ENCODE data around the gene TUBGCP6. TPM values are rescaled to one million over a fixed set of nuclear protein-coding genes. Genes with fewer than 3 reads are reported as not detected.
A peak's percentile ranks its signal among the peaks of the same experiment; 100 is the strongest.

TUBGCP6 gene
- total RNA-seq, 1 experiment from 2014 or later: 38.6 TPM

- Histone ChIP-seq H2AFZ (ENCODE audit: low read depth, low read length, poor library complexity, severe bottlenecking) (no peak overlapping the region), H3K9me3 (ENCODE audit: control insufficient read depth in 1 of 2, insufficient read depth in 1 of 2, low read depth in 1 of 2, low read length in 2 of 2) (no peaks in the 10 kb centered on the region), H3K4me3 (replicated peaks in 1 of 2; ENCODE audit: low read depth in 1 of 2, low read length in 2 of 2) (peak overlapping the region; percentile 57 to 66), H3K4me2 (ENCODE audit: low read length) (peak overlapping the region; percentile 92), H3K27ac (ENCODE audit: low read depth, low read length) (peak overlapping the region; percentile 75), H3K27me3 (ENCODE audit: insufficient read depth, low read length) (no peaks in the 10 kb centered on the region), H3K9ac (ENCODE audit: low read length) (peak overlapping the region; percentile 79), H4K20me1 (ENCODE audit: insufficient read depth) (peaks cover 6% of the 10 kb centered on the region; the same call in 1 of the 2 replicates), H3K9me2 (ENCODE audit: insufficient read depth) (no peaks in the 10 kb centered on the region), H3K79me2 (ENCODE audit: insufficient read depth, low read length) (peaks cover 84% of the 10 kb centered on the region), H3K4me1 (ENCODE audit: control insufficient read depth in 1 of 2, insufficient read depth in 2 of 2, low read length in 2 of 2) (peaks cover 20 to 42% of the 10 kb centered on the region in 2 experiments), H3K36me3 (ENCODE audit: control insufficient read depth in 1 of 2, insufficient read depth in 2 of 2, low read length in 2 of 2) (peaks cover 2 to 14% of the 10 kb centered on the region in 2 experiments; a peak in 2 of 4 replicates)
- POLR2A ChIA-PET: interaction anchor here (0.6 to 1.4 kb wide), 2 partner anchors 41 to 251 kb away, joined by 3 to 5 read pairs; no protein-coding TSS in a partner anchor
- RAD21 ChIA-PET (ENCODE audit: low non-redundant PET in 1 of 2, low total read pairs in 2 of 2, uncharacterized antibody in 2 of 2, unreplicated experiment in 2 of 2): no interaction called here
- DNase-seq (ENCODE audit: low read depth, low spot score) (peak; percentile 60), ATAC-seq (peak; percentile 73)
- no TSS peak for BruUV-seq (replicated peaks)
- intact Hi-C loops (cut with micrococcal nuclease): no loop called here
- TF ChIP-seq YY1 (IDR thresholded peaks at IDR 0.05; ENCODE audit: extremely low read depth, insufficient replicate concordance, low read depth, low read length): no peak
- peak; percentile 69; the same call in 1 of the 2 replicates for TF ChIP-seq MAX (IDR thresholded peaks at IDR 0.05)
- TF ChIP-seq EZH2phosphoT487 (IDR thresholded peaks at IDR 0.05; ENCODE audit: borderline replicate concordance): no peak
- 0 out of 2 replicates have a peak, but pooled peaks have one; percentile 7 for TF ChIP-seq ZFX (IDR thresholded peaks at IDR 0.05)
- TF ChIP-seq CTCF (IDR thresholded peaks at IDR 0.05 in 2 of 3, conservative IDR thresholded peaks at IDR 0.05 in 1 of 3; ENCODE audit: borderline replicate concordance in 1 of 3, insufficient read depth in 1 of 3, low read depth in 2 of 3, low read length in 2 of 3): peak in 2 of 3 experiments; percentile 36 to 42; a peak in 3 of 6 replicates
- peak; percentile 23 for TF ChIP-seq POLR2A (IDR thresholded peaks at IDR 0.05; ENCODE audit: borderline replicate concordance, extremely low read depth, insufficient read depth, insufficient read length)
- TF ChIP-seq SRF (IDR thresholded peaks at IDR 0.05; ENCODE audit: low read depth): no peak
- no peak for TF ChIP-seq FOSL1 (IDR thresholded peaks at IDR 0.05; ENCODE audit: low read depth)
- peak; percentile 78 for TF ChIP-seq POLR2AphosphoS5 (IDR thresholded peaks at IDR 0.05; ENCODE audit: low read depth, low read length)
- CTCF ChIA-PET: interaction anchor here (0.6 to 1.3 kb wide), 2 partner anchors 9 to 35 kb away, joined by 3 to 4 read pairs; no protein-coding TSS in a partner anchor
Observed at GRCh38 chr22:50190182-50190940, 54.5 kb downstream of the TUBGCP6 start.

All from HCT116 (cell line).